Lung (tissue), 16 donors: Measurements from ENCODE around the gene TET2. TPM values are rescaled to one million over a fixed set of nuclear protein-coding genes. Genes with fewer than 3 reads are reported as not detected.

Experiments
- ATAC-seq: fragments of 200-7000 bp; cut with Tn5 transposase; one replicate; pipeline ENCODE4 v1.9.1; 2020; ENCODE audit warnings: moderate number of reproducible peaks; ENCODE audit not compliant: insufficient read depth, low FRiP score
- DNase-seq, 3 donors: peaks; one replicate each; pipeline ENCODE4 v3.0.0-alpha.2; 2013 to 2017
- H3K27ac ChIP-seq, 2 donors: one replicate each; pipeline ENCODE4 v1.5.1; 2013; ENCODE audit warnings: mild to moderate bottlenecking in 2 of 2, moderate library complexity in 2 of 2, control low read depth in 1 of 2, inconsistent platforms in 1 of 2, low read depth in 1 of 2, low read length in 1 of 2
- H3K27me3 ChIP-seq, 3 donors: one replicate each; pipeline ENCODE4 v1.5.1; 2013; ENCODE audit warnings: low read length in 2 of 3; ENCODE audit not compliant: control insufficient read depth in 3 of 3, insufficient read depth in 3 of 3
- H3K36me3 ChIP-seq, 4 donors: one replicate each; pipeline ENCODE4 v1.5.1; 2013; ENCODE audit warnings: low read length in 4 of 4, mild to moderate bottlenecking in 1 of 4, moderate library complexity in 1 of 4; ENCODE audit not compliant: control insufficient read depth in 4 of 4, insufficient read depth in 4 of 4
- H3K4me1 ChIP-seq, 5 donors: one replicate each; pipeline ENCODE4 v1.5.1; 2013; ENCODE audit warnings: low read length in 5 of 5, mild to moderate bottlenecking in 2 of 5, moderate library complexity in 1 of 5; ENCODE audit not compliant: control insufficient read depth in 5 of 5, insufficient read depth in 5 of 5
- H3K4me3 ChIP-seq: one replicate; pipeline ENCODE4 v1.5.1; 2013; ENCODE audit warnings: mild to moderate bottlenecking, control low read depth, moderate library complexity
- H3K9ac ChIP-seq, 2 donors: one replicate each; pipeline ENCODE4 v1.5.1; 2013; ENCODE audit warnings: low read length in 2 of 2, control low read depth in 1 of 2; ENCODE audit not compliant: insufficient read depth in 1 of 2
- H3K9me3 ChIP-seq, 4 donors: one replicate each; pipeline ENCODE4 v1.5.1; 2013; ENCODE audit warnings: low read length in 3 of 4, mild to moderate bottlenecking in 1 of 4, moderate library complexity in 1 of 4; ENCODE audit not compliant: control insufficient read depth in 4 of 4, insufficient read depth in 3 of 4
- CTCF ChIP-seq: IDR thresholded peaks from 2 replicates; pipeline ENCODE4 v1.5.1; 2012; ENCODE audit warnings: mild to moderate bottlenecking; ENCODE audit errors: control extremely low read depth, extremely low read depth
- WGBS, 2 donors: extraction: QIAGEN DNeasy Blood & Tissue Kit; methylation state at CpG; one replicate each; pipeline ENCODE4 v1.1.7; 2013; 5-methylcytosine and 5-hydroxymethylcytosine counted together
- long read RNA-seq, 5 donors: transcript quantifications; one replicate each; lab custom pipeline, GENCODE V29; 2026
- polyA plus RNA-seq, 2 donors: library from polyadenylated mRNA; stranded (reverse); fragments of 200-250 nt; gene quantifications; one replicate each; pipeline ENCODE4 v1.2.1, GENCODE V29; 2013
- total RNA-seq, 2 donors: library from RNA; depleted of rRNA in 1 of 2; stranded (reverse); fragments of >200 nt in 1 of 2; gene quantifications; one replicate each; pipeline ENCODE4 v1.2.1, GENCODE V29; 2014 to 2021
- donor health status: control.
- donor health status: control.
- donor health status: Bipolar disorder and iron deficiency.
- donor health status: healthy.
- donor health status: DM: yes; HTN: yes; CAD: no.

The TET2 gene
- total RNA-seq (10 to 100 TPM; 24.7 to 72.2 TPM), polyA plus RNA-seq (1 to 10 TPM; 4.1 to 8.3 TPM)
- long read RNA-seq, donor 1, partial matches to known transcripts: 31 of 32 reads
- long read RNA-seq, donor 1, other reads (novel, unspliced or antisense): 0 of 32 reads
- long read RNA-seq, donor 2: 0 reads
- long read RNA-seq, donor 3, partial matches to known transcripts: 0 of 1 reads
- long read RNA-seq, donor 3, other reads (novel, unspliced or antisense): 0 of 1 reads
- long read RNA-seq, donor 4: 0 reads
- long read RNA-seq, donor 5, partial matches to known transcripts: 6 of 6 reads
- long read RNA-seq, donor 5, other reads (novel, unspliced or antisense): 0 of 6 reads

GRCh38 chr4:105146276-105147015 is at the start of gene TET2:
TET2 (plus strand) TSS chr4:105146876; CDS start chr4:105233943, 87,067 bp downstream.
- peak within 1 kb of the TSS; percentile 77 for H3K4me3 ChIP-seq
- H3K9me3 ChIP-seq: no peaks in the 10 kb centered on the region
- H3K36me3 ChIP-seq: no peaks in the 10 kb centered on the region
- peak within 1 kb of the TSS; percentile 86 to 96 for H3K27ac ChIP-seq
- ATAC-seq (peak; percentile 85), DNase-seq (peak; percentile 84 to 91 (median 87))
- no peaks in the 10 kb centered on the region for H3K27me3 ChIP-seq
- peaks cover 0 to 25% (median 5%) of the 10 kb centered on the region in 5 donors for H3K4me1 ChIP-seq
- no peak for TF ChIP-seq CTCF
- WGBS, 2 donors: 0% methylated on average over 59 to 77 of the region's 77 CpGs
- peak within 1 kb of the TSS; percentile 96 to 99 for H3K9ac ChIP-seq

GRCh38 chr4:105102016-105102415 is 44.7 kb upstream of the TET2 start:
- Histone ChIP-seq H3K36me3 (no peaks in the 10 kb centered on the region), H3K9me3 (no peaks in the 10 kb centered on the region), H3K9ac (no peak overlapping the region), H3K27me3 (no peaks in the 10 kb centered on the region), H3K4me3 (no peak overlapping the region), H3K4me1 (no peaks in the 10 kb centered on the region), H3K27ac (no peak overlapping the region)
- DNase-seq: peak in 2 of 3 donors; percentile 50 to 76
- TF ChIP-seq CTCF: no peak
- ATAC-seq: no peak

GRCh38 chr4:105106426-105106825 is 40.2 kb upstream of the TET2 start:
- no peak overlapping the region for H3K27ac ChIP-seq
- ATAC-seq (no peak), DNase-seq (no peak)
- H3K9ac ChIP-seq: no peak overlapping the region
- H3K27me3 ChIP-seq: peaks cover 0 to 2% (median 0%) of the 10 kb centered on the region in 3 donors
- H3K9me3 ChIP-seq: no peaks in the 10 kb centered on the region
- no peaks in the 10 kb centered on the region for H3K4me1 ChIP-seq
- H3K4me3 ChIP-seq: no peak overlapping the region
- H3K36me3 ChIP-seq: no peaks in the 10 kb centered on the region
- TF ChIP-seq CTCF: no peak
